ENCODE results near the gene ULK2.

ULK2 gene

DNA sequence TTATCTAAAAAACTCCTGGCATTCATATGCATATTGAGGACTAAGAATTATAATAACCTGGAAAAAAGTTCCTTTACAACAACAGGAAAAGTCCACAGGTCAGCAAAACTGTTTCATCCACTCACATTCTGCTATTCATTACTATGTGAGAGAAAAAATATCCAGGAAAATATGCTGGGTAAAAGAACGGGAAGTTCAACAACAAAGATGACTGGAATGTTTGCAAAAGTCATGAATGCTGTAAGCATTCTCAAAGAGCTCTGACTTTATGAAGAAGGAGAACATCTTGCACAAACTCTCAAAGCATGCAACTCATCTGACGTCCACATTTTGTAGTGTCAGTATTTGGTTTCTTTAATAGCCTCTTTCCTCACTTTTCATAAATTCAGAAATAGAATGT lies 62.7 kb downstream of the ULK2 start:
- no peak overlapping the region for H2BK120ac ChIP-seq (ENCODE audit: insufficient read depth, low read length, poor library complexity)
- H2AFZ ChIP-seq (ENCODE audit: insufficient read depth, low read length, poor library complexity): no peak overlapping the region
- H2BK12ac ChIP-seq (ENCODE audit: low read length): no peak overlapping the region
- H3K18ac ChIP-seq (ENCODE audit: low read length): no peak overlapping the region
- no peak overlapping the region for H4K8ac ChIP-seq (ENCODE audit: low read depth, low read length)
- no peak overlapping the region for H3K23ac ChIP-seq (ENCODE audit: low read length)
- H3K27me3 ChIP-seq (ENCODE audit: insufficient read depth, low read length): no peaks in the 10 kb centered on the region
- no CpG with 5 or more reads among the region's 2 CpGs for whole genome bisulfite sequencing (ENCODE audit: extremely low coverage, insufficient coverage, insufficient read length)
- H2BK5ac ChIP-seq (ENCODE audit: low read depth, low read length, poor library complexity): no peak overlapping the region
- no peak overlapping the region for H4K12ac ChIP-seq (ENCODE audit: low read depth, low read length)
- H3K79me2 ChIP-seq (ENCODE audit: control insufficient read depth, insufficient read depth, low read length, poor library complexity): no peaks in the 10 kb centered on the region
- H3K27ac ChIP-seq (ENCODE audit: low read depth, low read length): no peak overlapping the region
- peaks cover 2% of the 10 kb centered on the region in 2 experiments for H3K36me3 ChIP-seq (ENCODE audit: control insufficient read depth in 1 of 2, insufficient read depth in 2 of 2, low read length in 2 of 2)
- no peak overlapping the region for H2AK5ac ChIP-seq (ENCODE audit: low read length)
- DNase-seq: peak in 1 of 2 donors; percentile 52
- no peak overlapping the region for H3K14ac ChIP-seq (ENCODE audit: low read length)
- no peaks in the 10 kb centered on the region for H3K79me1 ChIP-seq (ENCODE audit: low read length)
- no peak overlapping the region for H3K4ac ChIP-seq (ENCODE audit: low read depth, low read length)
- H4K91ac ChIP-seq (ENCODE audit: low read depth, low read length): no peak overlapping the region
- H3K9ac ChIP-seq (ENCODE audit: low read length): no peak overlapping the region
- no peak overlapping the region for H3K4me3 ChIP-seq (ENCODE audit: low read depth, low read length)
- no peak overlapping the region for H3K4me2 ChIP-seq (ENCODE audit: low read length)
- no peaks in the 10 kb centered on the region for H3K9me3 ChIP-seq (ENCODE audit: insufficient read depth, low read depth, low read length)
- H3K4me1 ChIP-seq (ENCODE audit: control insufficient read depth in 1 of 2, insufficient read depth in 2 of 2, low read length in 2 of 2): no peaks in the 10 kb centered on the region

DNA sequence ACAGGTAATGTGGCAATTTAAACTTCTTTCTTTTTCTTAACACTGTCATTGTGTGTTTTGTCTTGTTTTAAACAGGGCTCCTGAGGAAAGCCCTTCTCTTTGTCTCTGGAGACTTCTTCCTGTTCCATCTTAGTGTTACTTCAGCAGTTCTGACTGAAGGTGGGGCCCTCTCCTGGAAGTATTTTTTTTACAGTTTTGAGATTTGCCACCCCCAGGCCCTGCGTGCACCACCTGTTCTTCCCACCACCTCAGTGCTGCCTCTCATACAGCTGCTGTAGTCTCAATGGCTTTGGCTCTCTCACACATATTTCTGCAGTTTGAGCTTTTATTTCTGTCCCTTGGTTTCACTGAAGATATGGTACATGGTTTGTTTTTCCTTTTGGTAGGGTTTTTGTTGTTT lies 67.2 kb downstream of the ULK2 start:
- Histone ChIP-seq H4K8ac (ENCODE audit: low read depth, low read length) (no peak overlapping the region), H2BK12ac (ENCODE audit: low read length) (no peak overlapping the region), H2AK5ac (ENCODE audit: low read length) (no peak overlapping the region), H3K79me2 (ENCODE audit: control insufficient read depth, insufficient read depth, low read length, poor library complexity) (no peaks in the 10 kb centered on the region), H3K18ac (ENCODE audit: low read length) (no peak overlapping the region), H3K23ac (ENCODE audit: low read length) (no peak overlapping the region), H3K4ac (ENCODE audit: low read depth, low read length) (no peak overlapping the region), H3K4me1 (ENCODE audit: control insufficient read depth in 1 of 2, insufficient read depth in 2 of 2, low read length in 2 of 2) (no peaks in the 10 kb centered on the region), H3K36me3 (ENCODE audit: control insufficient read depth in 1 of 2, insufficient read depth in 2 of 2, low read length in 2 of 2) (peaks cover 14 to 18% of the 10 kb centered on the region in 2 experiments), H4K12ac (ENCODE audit: low read depth, low read length) (no peak overlapping the region), H4K91ac (ENCODE audit: low read depth, low read length) (no peak overlapping the region), H2BK5ac (ENCODE audit: low read depth, low read length, poor library complexity) (no peak overlapping the region), H3K9me3 (ENCODE audit: insufficient read depth, low read depth, low read length) (peaks cover 8% of the 10 kb centered on the region), H3K27ac (ENCODE audit: low read depth, low read length) (no peak overlapping the region), H2AFZ (ENCODE audit: insufficient read depth, low read length, poor library complexity) (no peak overlapping the region), H3K14ac (ENCODE audit: low read length) (no peak overlapping the region), H3K4me2 (ENCODE audit: low read length) (no peak overlapping the region), H3K4me3 (ENCODE audit: low read depth, low read length) (no peak overlapping the region), H3K79me1 (ENCODE audit: low read length) (no peaks in the 10 kb centered on the region), H3K27me3 (ENCODE audit: insufficient read depth, low read length) (no peaks in the 10 kb centered on the region), H2BK120ac (ENCODE audit: insufficient read depth, low read length, poor library complexity) (no peak overlapping the region), H3K9ac (ENCODE audit: low read length) (no peak overlapping the region)
- no CpG with 5 or more reads among the region's 1 CpG for WGBS (ENCODE audit: extremely low coverage, insufficient coverage, insufficient read length)
- no peak for DNase-seq

DNA sequence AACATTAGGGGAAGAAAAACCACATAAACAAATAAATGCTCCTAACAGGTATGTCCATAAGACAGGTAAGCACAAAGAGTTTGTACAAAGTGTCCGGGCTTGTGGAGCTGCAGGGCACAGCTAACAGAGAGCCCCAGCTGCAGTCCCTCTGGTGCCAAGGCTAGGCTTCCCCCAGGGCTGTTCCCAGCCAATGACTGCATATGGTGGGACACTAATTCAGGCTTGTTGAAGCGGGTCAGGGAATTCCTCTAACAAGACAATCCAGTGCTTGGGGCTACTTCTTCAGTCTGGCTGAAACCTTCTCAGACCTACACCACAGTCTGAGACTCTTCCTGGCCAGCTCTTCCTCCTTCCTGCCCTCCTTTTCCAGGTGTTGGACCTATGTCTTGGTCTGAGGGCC lies 67.9 kb downstream of the ULK2 start:
- no peaks in the 10 kb centered on the region for H3K27me3 ChIP-seq (ENCODE audit: insufficient read depth, low read length)
- WGBS (ENCODE audit: extremely low coverage, insufficient coverage, insufficient read length): no CpG with 5 or more reads among the region's 2 CpGs

GRCh38 chr17:19796457-19796856 lies 71.3 kb downstream of the ULK2 start:
- Histone ChIP-seq H3K9me3 (ENCODE audit: insufficient read depth, low read depth, low read length) (peaks cover 8% of the 10 kb centered on the region), H3K79me2 (ENCODE audit: control insufficient read depth, insufficient read depth, low read length, poor library complexity) (no peaks in the 10 kb centered on the region), H3K4ac (ENCODE audit: low read depth, low read length) (no peak overlapping the region), H2BK5ac (ENCODE audit: low read depth, low read length, poor library complexity) (no peak overlapping the region), H3K4me2 (ENCODE audit: low read length) (no peak overlapping the region), H4K8ac (ENCODE audit: low read depth, low read length) (no peak overlapping the region), H2AK5ac (ENCODE audit: low read length) (no peak overlapping the region), H3K79me1 (ENCODE audit: low read length) (no peaks in the 10 kb centered on the region), H2BK12ac (ENCODE audit: low read length) (no peak overlapping the region), H2BK120ac (ENCODE audit: insufficient read depth, low read length, poor library complexity) (no peak overlapping the region), H3K14ac (ENCODE audit: low read length) (no peak overlapping the region), H3K4me3 (ENCODE audit: low read depth, low read length) (no peak overlapping the region), H3K27me3 (ENCODE audit: insufficient read depth, low read length) (no peaks in the 10 kb centered on the region), H3K4me1 (ENCODE audit: control insufficient read depth in 1 of 2, insufficient read depth in 2 of 2, low read length in 2 of 2) (no peaks in the 10 kb centered on the region), H3K9ac (ENCODE audit: low read length) (no peak overlapping the region), H3K18ac (ENCODE audit: low read length) (no peak overlapping the region), H4K12ac (ENCODE audit: low read depth, low read length) (no peak overlapping the region), H3K27ac (ENCODE audit: low read depth, low read length) (no peak overlapping the region), H2AFZ (ENCODE audit: insufficient read depth, low read length, poor library complexity) (no peak overlapping the region), H3K36me3 (ENCODE audit: control insufficient read depth in 1 of 2, insufficient read depth in 2 of 2, low read length in 2 of 2) (peaks cover 14 to 18% of the 10 kb centered on the region in 2 experiments), H3K23ac (ENCODE audit: low read length) (no peak overlapping the region), H4K91ac (ENCODE audit: low read depth, low read length) (no peak overlapping the region)
- DNase-seq: no peak
- no CpG with 5 or more reads among the region's 4 CpGs for WGBS (ENCODE audit: extremely low coverage, insufficient coverage, insufficient read length)

More for the DNA sequence above, 67.9 kb downstream of the ULK2 start:
- no peak overlapping the region for H2BK12ac ChIP-seq (ENCODE audit: low read length)
- H3K4ac ChIP-seq (ENCODE audit: low read depth, low read length): no peak overlapping the region
- no peaks in the 10 kb centered on the region for H3K79me1 ChIP-seq (ENCODE audit: low read length)
- no peak overlapping the region for H4K8ac ChIP-seq (ENCODE audit: low read depth, low read length)
- no peak overlapping the region for H2BK120ac ChIP-seq (ENCODE audit: insufficient read depth, low read length, poor library complexity)
- no peaks in the 10 kb centered on the region for H3K4me1 ChIP-seq (ENCODE audit: control insufficient read depth in 1 of 2, insufficient read depth in 2 of 2, low read length in 2 of 2)
- peak overlapping the region; percentile 22 for H3K9ac ChIP-seq (ENCODE audit: low read length)
- H2AK5ac ChIP-seq (ENCODE audit: low read length): no peak overlapping the region
- H3K14ac ChIP-seq (ENCODE audit: low read length): no peak overlapping the region
- H3K4me3 ChIP-seq (ENCODE audit: low read depth, low read length): no peak overlapping the region
- H4K91ac ChIP-seq (ENCODE audit: low read depth, low read length): no peak overlapping the region
- no peak overlapping the region for H4K12ac ChIP-seq (ENCODE audit: low read depth, low read length)
- no peak for DNase-seq
- no peak overlapping the region for H2AFZ ChIP-seq (ENCODE audit: insufficient read depth, low read length, poor library complexity)
- no peaks in the 10 kb centered on the region for H3K79me2 ChIP-seq (ENCODE audit: control insufficient read depth, insufficient read depth, low read length, poor library complexity)
- H2BK5ac ChIP-seq (ENCODE audit: low read depth, low read length, poor library complexity): no peak overlapping the region
- H3K9me3 ChIP-seq (ENCODE audit: insufficient read depth, low read depth, low read length): peaks cover 8% of the 10 kb centered on the region
- no peak overlapping the region for H3K18ac ChIP-seq (ENCODE audit: low read length)
- H3K23ac ChIP-seq (ENCODE audit: low read length): no peak overlapping the region
- H3K27ac ChIP-seq (ENCODE audit: low read depth, low read length): no peak overlapping the region
- peaks cover 16 to 18% of the 10 kb centered on the region in 2 experiments for H3K36me3 ChIP-seq (ENCODE audit: control insufficient read depth in 1 of 2, insufficient read depth in 2 of 2, low read length in 2 of 2)
- no peak overlapping the region for H3K4me2 ChIP-seq (ENCODE audit: low read length)

All from trophoblast cell (in vitro differentiated cells and primary cell).